ENCODE measurements around the gene CTTNBP2NL.

GRCh38 chr1:112390775-112391602, 5.0 kb upstream of the CTTNBP2NL start:
- TF ChIP-seq CTCF (conservative IDR thresholded peaks at IDR 0.05; ENCODE audit: low read length) (peak; percentile 92), EZH2phosphoT487 (IDR thresholded peaks at IDR 0.05; ENCODE audit: borderline replicate concordance) (no peak)
